Endothelial cell of umbilical vein (primary cell): Measurements from ENCODE around the gene MAML3. TPM values are rescaled to one million over a fixed set of nuclear protein-coding genes. Genes with fewer than 3 reads are reported as not detected.

Experiments used
- BruUV-seq: library from RNA; stranded (reverse); fragments of 400-500 nt; replicated peaks from 2 replicates; lab custom pipeline; 2021; lab: Mats Ljungman, UMichigan
- CTCF ChIA-PET: fragments of 300-600, 350-600 bp; sonication (Branson Sonifier 250); formaldehyde crosslinking; loops from one replicate; lab custom pipeline; 2021; ENCODE audit warnings: antibody characterized with exemption, inconsistent platforms; lab: Charles Lee
- POLR2A ChIA-PET: fragments of 300-600, 350-600 bp; sonication (Branson Sonifier 250); formaldehyde crosslinking; loops from one replicate; lab custom pipeline; 2021; ENCODE audit warnings: antibody characterized with exemption, inconsistent platforms; lab: Charles Lee
- DNase-seq: peaks from one replicate; pipeline ENCODE4 v3.0.0-alpha.2; 2011; ENCODE audit warnings: low read depth, low spot score
- FAIRE-seq: peaks from 2 replicates; lab custom pipeline; 2011; peaks lifted over from hg19 to GRCh38; lab: Jason Lieb, UNC
- H2AFZ ChIP-seq: 2 replicates; pipeline ENCODE4 v1.6.0; 2012; ENCODE audit warnings: low read depth, low read length, control low read depth, inconsistent platforms
- H3K27ac ChIP-seq: 2 replicates; pipeline ENCODE4 v1.5.1; 2011; ENCODE audit warnings: low read depth, mild to moderate bottlenecking, control low read depth, low read length, moderate library complexity; ENCODE audit not compliant: insufficient read depth
- H3K27me3 ChIP-seq, 2 experiments: 2 replicates each; pipeline versions ENCODE4 v1.6.0 to v1.6.1; 2011; ENCODE audit warnings: low read length in 2 of 2, mixed read lengths in 1 of 2; ENCODE audit not compliant: control insufficient read depth in 2 of 2, insufficient read depth in 2 of 2
- H3K36me3 ChIP-seq, 2 experiments: 2 replicates in 1 of 2; 3 replicates in 1 of 2; pipeline ENCODE4 v1.5.1; 2011; ENCODE audit warnings: low read length in 2 of 2, mild to moderate bottlenecking in 1 of 2, moderate library complexity in 1 of 2; ENCODE audit not compliant: control insufficient read depth in 2 of 2, insufficient read depth in 2 of 2; ENCODE audit errors: extremely low read depth in 1 of 2
- H3K4me1 ChIP-seq: 3 replicates; pipeline ENCODE4 v1.5.1; 2011; ENCODE audit warnings: mild to moderate bottlenecking, low read length; ENCODE audit not compliant: control insufficient read depth, insufficient read depth; ENCODE audit errors: extremely low read depth
- H3K4me2 ChIP-seq: 2 replicates; pipeline ENCODE4 v1.6.1; 2011; ENCODE audit warnings: low read length, control low read depth, mixed read lengths; ENCODE audit not compliant: insufficient read depth
- H3K4me3 ChIP-seq, 3 experiments: fragments of 200-600 bp in 1 of 3; sonication (generic), shearing (Covaris generic) in 1 of 3; replicated peaks in 1 of 3; 2 replicates each; pipeline ENCODE4 v1.5.1; 2011 to 2016; ENCODE audit warnings: control low read depth in 3 of 3, low read length in 3 of 3, mild to moderate bottlenecking in 2 of 3, inconsistent platforms in 1 of 3, low read depth in 1 of 3, moderate library complexity in 1 of 3; ENCODE audit not compliant: insufficient read depth in 1 of 3
- H3K79me2 ChIP-seq: 2 replicates; pipeline ENCODE4 v1.6.0; 2012; ENCODE audit warnings: low read length, inconsistent platforms; ENCODE audit not compliant: control insufficient read depth, insufficient read depth
- H3K9ac ChIP-seq: replicated peaks from 2 replicates; pipeline ENCODE3; 2011; ENCODE audit warnings: low read length, control low read depth; ENCODE audit not compliant: insufficient read depth; ENCODE audit errors: extremely low read depth
- H3K9me1 ChIP-seq: replicated peaks from 3 replicates; pipeline ENCODE4 v1.6.0; 2011; ENCODE audit warnings: mild to moderate bottlenecking, low read length; ENCODE audit not compliant: control insufficient read depth, insufficient read depth; ENCODE audit errors: extremely low read depth
- H3K9me3 ChIP-seq: replicated peaks from 2 replicates; pipeline ENCODE4 v1.5.1; 2012; ENCODE audit warnings: low read length, inconsistent platforms; ENCODE audit not compliant: control insufficient read depth, insufficient read depth
- H4K20me1 ChIP-seq: replicated peaks from 2 replicates; pipeline ENCODE3; 2011; ENCODE audit warnings: mild to moderate bottlenecking, low read length; ENCODE audit not compliant: control insufficient read depth, insufficient read depth; ENCODE audit errors: extremely low read depth
- CTCF ChIP-seq, 2 donors: IDR thresholded peaks; 1 replicate in 1 of 2; 2 replicates in 1 of 2; pipeline ENCODE4 v1.5.1; 2011; ENCODE audit warnings: low read length in 2 of 2, mild to moderate bottlenecking in 2 of 2, moderate library complexity in 2 of 2, control low read depth in 1 of 2, inconsistent platforms in 1 of 2, low read depth in 1 of 2; ENCODE audit not compliant: insufficient read depth in 1 of 2; ENCODE audit errors: extremely low read depth in 1 of 2
- EZH2 ChIP-seq: IDR thresholded peaks from 2 replicates; pipeline ENCODE4 v1.6.1; 2012; ENCODE audit warnings: borderline replicate concordance, low read depth, mild to moderate bottlenecking, moderate library complexity, low read length, inconsistent platforms; ENCODE audit not compliant: severe bottlenecking
- FOS ChIP-seq: IDR thresholded peaks from 2 replicates; pipeline ENCODE4 v1.6.1; 2011; ENCODE audit warnings: mild to moderate bottlenecking, low read length, moderate library complexity, borderline replicate concordance; ENCODE audit not compliant: insufficient read depth
- GATA2 ChIP-seq: IDR thresholded peaks from 2 replicates; pipeline ENCODE4 v1.7.0; 2011; ENCODE audit warnings: low read depth, mild to moderate bottlenecking, moderate library complexity, mixed read lengths, low read length; ENCODE audit not compliant: insufficient read length, insufficient read depth
- JUN ChIP-seq: IDR thresholded peaks from 2 replicates; pipeline ENCODE4 v1.6.1; 2011; ENCODE audit warnings: borderline replicate concordance, low read depth; ENCODE audit not compliant: insufficient read length, insufficient read depth
- MYC ChIP-seq: IDR thresholded peaks from one replicate; pipeline ENCODE4 v1.6.1; 2011; ENCODE audit warnings: mild to moderate bottlenecking, low read depth, low read length
- POLR2A ChIP-seq: IDR thresholded peaks from 2 replicates; pipeline ENCODE4 v1.6.1; 2012; ENCODE audit warnings: low read depth, mild to moderate bottlenecking, control low read depth, low read length
- POLR2AphosphoS5 ChIP-seq: IDR thresholded peaks from 2 replicates; pipeline ENCODE4 v1.6.1; 2012; ENCODE audit warnings: low read depth, mild to moderate bottlenecking, control low read depth, low read length, moderate library complexity; ENCODE audit not compliant: insufficient read depth
- dilution Hi-C: fragments of 300-500 bp; cut with MboI; formaldehyde crosslinking; loops from one replicate; pipeline ENCODE4 v1.15.0; 2019; ENCODE audit warnings: low sequenced_read_pairs; ENCODE audit not compliant: extremely low pct_ligation_motif_present
- intact Hi-C: fragments of 100-400 bp; cut with micrococcal nuclease; formaldehyde crosslinking; loops from one replicate; pipeline ENCODE4 v1.10.0; 2022
- polyA plus RNA-seq, 4 experiments: library from polyadenylated mRNA; depleted of rRNA in 3 of 4; stranded (reverse) in 3 of 4; unstranded in 1 of 4; fragments of >200 nt; gene quantifications; 2 replicates each; pipeline versions ENCODE4 v1.2.1 to v1.2.3, GENCODE V29; 2011 to 2012; ENCODE audit warnings: missing spikeins in 1 of 4
- total RNA-seq: library from RNA; stranded (reverse); gene quantifications from 2 replicates; pipeline ENCODE4 v1.2.3, GENCODE V29; 2021
- TF ChIP-seq, protein P1 (sequence below): IDR thresholded peaks from 2 replicates; pipeline ENCODE4 v1.6.1; 2011; ENCODE audit not compliant: insufficient read depth, insufficient read length

MAML3 gene
- total and polyA plus RNA-seq, 2 donors (not counting 3 experiments of a cell fraction or from before 2014, with no cell fraction given) = 14.0 to 20.3 TPM

DNA sequence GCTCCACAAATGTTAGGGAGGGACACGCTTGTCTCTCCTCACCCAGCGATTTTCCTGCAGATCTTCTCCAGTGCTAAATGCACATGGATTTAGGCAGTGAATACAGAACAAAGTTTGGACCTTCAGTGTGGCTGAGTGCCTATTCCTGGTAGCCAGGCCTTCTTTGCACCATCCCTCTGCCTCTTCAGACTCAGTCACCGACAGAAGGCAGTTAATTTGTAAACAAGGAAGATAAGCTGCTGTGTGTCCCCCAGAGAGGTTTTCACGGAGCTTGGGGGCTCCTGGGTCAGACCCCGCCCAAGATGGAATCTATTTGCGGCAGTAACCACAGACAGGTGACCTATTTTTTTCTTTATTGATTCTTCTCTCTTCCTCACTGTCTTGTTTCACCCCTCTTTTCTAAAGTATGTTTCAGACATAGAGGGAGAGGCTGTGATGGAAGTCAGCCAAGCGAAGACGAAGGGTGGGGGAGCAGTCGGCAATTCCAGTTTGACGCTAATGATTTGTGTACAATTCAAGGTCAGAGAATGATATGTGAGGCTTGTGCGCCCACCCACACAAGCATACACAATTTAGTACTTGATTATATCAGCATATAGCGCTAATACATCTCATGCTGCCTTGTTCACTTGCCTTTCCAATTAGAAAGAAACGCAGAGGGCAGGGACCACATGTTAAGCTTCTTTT is 287.6 kb downstream of the MAML3 start:
- no peak overlapping the region for H3K27ac ChIP-seq
- no peak overlapping the region for H3K9ac ChIP-seq
- H4K20me1 ChIP-seq = no peaks in the 10 kb centered on the region
- ChIA-PET CTCF (no interaction called here), POLR2A (no interaction called here)
- H2AFZ ChIP-seq = no peak overlapping the region
- FAIRE-seq = no peak
- no peak for DNase-seq
- H3K9me1 ChIP-seq = no peaks in the 10 kb centered on the region
- no peaks in the 10 kb centered on the region for H3K36me3 ChIP-seq
- intact Hi-C loops = no loop called here
- H3K9me3 ChIP-seq = no peaks in the 10 kb centered on the region
- H3K27me3 ChIP-seq = no peaks in the 10 kb centered on the region
- BruUV-seq = no TSS peak
- dilution Hi-C loops = no loop called here
- no peaks in the 10 kb centered on the region for H3K79me2 ChIP-seq
- H3K4me1 ChIP-seq = peaks cover 8% of the 10 kb centered on the region
- TF ChIP-seq POLR2AphosphoS5 = no peak
- TF ChIP-seq, protein P1, sequence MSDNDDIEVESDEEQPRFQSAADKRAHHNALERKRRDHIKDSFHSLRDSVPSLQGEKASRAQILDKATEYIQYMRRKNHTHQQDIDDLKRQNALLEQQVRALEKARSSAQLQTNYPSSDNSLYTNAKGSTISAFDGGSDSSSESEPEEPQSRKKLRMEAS = no peak
- TF ChIP-seq GATA2 = no peak
- TF ChIP-seq JUN = no peak
- no peak for TF ChIP-seq FOS
- TF ChIP-seq EZH2 = no peak
- no peak for TF ChIP-seq POLR2A
- no peak for TF ChIP-seq CTCF (IDR thresholded peaks at IDR 0.05; ENCODE audit: extremely low read depth in 1 of 2, insufficient read depth in 1 of 2, low read depth in 1 of 2, low read length in 2 of 2)
- no peak for TF ChIP-seq MYC
- no peak overlapping the region for H3K4me3 ChIP-seq
- no peak overlapping the region for H3K4me2 ChIP-seq
